ENCODE results near the gene NMT1.

The NMT1 gene

GRCh38 chr17:45086391-45086790, 25.3 kb downstream of the NMT1 start:
- no peak for TF ChIP-seq CTCF (IDR thresholded peaks at IDR 0.05; ENCODE audit: insufficient read depth, missing control alignments)
- FAIRE-seq: no peak
- no peak for DNase-seq (ENCODE audit: insufficient read length, low spot score)

GRCh38 chr17:45086865-45087503, 25.9 kb downstream of the NMT1 start:
- no peak for TF ChIP-seq CTCF (IDR thresholded peaks at IDR 0.05; ENCODE audit: insufficient read depth, missing control alignments)
- DNase-seq (ENCODE audit: insufficient read length, low spot score) (no peak), FAIRE-seq (no peak)

- FAIRE-seq: no peak
- DNase-seq (ENCODE audit: insufficient read length, low spot score): no peak
- TF ChIP-seq CTCF (IDR thresholded peaks at IDR 0.05; ENCODE audit: insufficient read depth, missing control alignments): no peak
Measured at GRCh38 chr17:45087504-45087975, 26.4 kb downstream of the NMT1 start.

- TF ChIP-seq CTCF (IDR thresholded peaks at IDR 0.05; ENCODE audit: insufficient read depth, missing control alignments): no peak
- FAIRE-seq (no peak), DNase-seq (ENCODE audit: insufficient read length, low spot score) (no peak)
Measured at GRCh38 chr17:45087978-45088377, 26.9 kb downstream of the NMT1 start.

- FAIRE-seq (no peak), DNase-seq (ENCODE audit: insufficient read length, low spot score) (no peak)
- TF ChIP-seq CTCF (IDR thresholded peaks at IDR 0.05; ENCODE audit: insufficient read depth, missing control alignments): no peak
Measured at GRCh38 chr17:45088741-45089140, 27.6 kb downstream of the NMT1 start.

GRCh38 chr17:45090711-45091110, 29.6 kb downstream of the NMT1 start:
- FAIRE-seq (no peak), DNase-seq (ENCODE audit: insufficient read length, low spot score) (peak; percentile 0)
- TF ChIP-seq CTCF (IDR thresholded peaks at IDR 0.05; ENCODE audit: insufficient read depth, missing control alignments): no peak

- DNase-seq (ENCODE audit: insufficient read length, low spot score) (no peak), FAIRE-seq (no peak)
- TF ChIP-seq CTCF (IDR thresholded peaks at IDR 0.05; ENCODE audit: insufficient read depth, missing control alignments): no peak
Measured at GRCh38 chr17:45091778-45092425, 30.8 kb downstream of the NMT1 start.
